B cell (primary cell): ENCODE data around the gene KIF26B.

Experiments used
- CTCF ChIP-seq: fragments of 200-600 bp; IDR thresholded peaks from one replicate; pipeline ENCODE4 v1.8.0; 2022; ENCODE audit warnings: antibody characterized with exemption, mild to moderate bottlenecking
- EZH2 ChIP-seq: IDR thresholded peaks from 2 replicates; pipeline ENCODE4 v1.6.1; 2012; ENCODE audit warnings: borderline replicate concordance, low read depth, mild to moderate bottlenecking, moderate library complexity, low read length; ENCODE audit not compliant: insufficient read depth, poor library complexity, severe bottlenecking

- TF ChIP-seq CTCF, result no peak
- TF ChIP-seq EZH2, result no peak
Measured at GRCh38 chr1:245278846-245279245, 124.1 kb downstream of the KIF26B start.
